Right ventricle myocardium superior (tissue), 1 donor: ENCODE results near the gene OR51I1. TPM values are rescaled to one million over a fixed set of nuclear protein-coding genes. Genes with fewer than 3 reads are reported as not detected.
A peak's percentile ranks its signal among the peaks of the same experiment; 100 is the strongest.

Experiments used
- ATAC-seq: fragments of 200-7000 bp; cut with Tn5 transposase; one replicate; pipeline ENCODE4 v1.9.1; 2020; ENCODE audit warnings: mild to moderate bottlenecking; ENCODE audit not compliant: poor library complexity
- DNase-seq: peaks from one replicate; pipeline ENCODE4 v3.0.0-alpha.2; 2020
- intact Hi-C: fragments of 100-400 bp; cut with DNase I; formaldehyde crosslinking; loops from one replicate; pipeline ENCODE4 v1.11.2; 2022
- long read RNA-seq: library from polyadenylated mRNA; unstranded; transcript quantifications from one replicate; pipeline ENCODE4 v2.0.0, GENCODE V29; 2021
- total RNA-seq: library from RNA; stranded (reverse); fragmentation: NEBNext Ultra II Directional; extraction: Animal tissue kit (Norgen Biotek cat#: 25700); gene quantifications from one replicate; pipeline ENCODE4 v1.2.1, GENCODE V29; 2021
- donor health status: DM: no; HTN: yes; CAD: no; lungs with severe emphysema.

The OR51I1 gene, protein sequence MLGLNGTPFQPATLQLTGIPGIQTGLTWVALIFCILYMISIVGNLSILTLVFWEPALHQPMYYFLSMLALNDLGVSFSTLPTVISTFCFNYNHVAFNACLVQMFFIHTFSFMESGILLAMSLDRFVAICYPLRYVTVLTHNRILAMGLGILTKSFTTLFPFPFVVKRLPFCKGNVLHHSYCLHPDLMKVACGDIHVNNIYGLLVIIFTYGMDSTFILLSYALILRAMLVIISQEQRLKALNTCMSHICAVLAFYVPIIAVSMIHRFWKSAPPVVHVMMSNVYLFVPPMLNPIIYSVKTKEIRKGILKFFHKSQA
- not detected for total RNA-seq
- long read RNA-seq, result 0 reads

DNA sequence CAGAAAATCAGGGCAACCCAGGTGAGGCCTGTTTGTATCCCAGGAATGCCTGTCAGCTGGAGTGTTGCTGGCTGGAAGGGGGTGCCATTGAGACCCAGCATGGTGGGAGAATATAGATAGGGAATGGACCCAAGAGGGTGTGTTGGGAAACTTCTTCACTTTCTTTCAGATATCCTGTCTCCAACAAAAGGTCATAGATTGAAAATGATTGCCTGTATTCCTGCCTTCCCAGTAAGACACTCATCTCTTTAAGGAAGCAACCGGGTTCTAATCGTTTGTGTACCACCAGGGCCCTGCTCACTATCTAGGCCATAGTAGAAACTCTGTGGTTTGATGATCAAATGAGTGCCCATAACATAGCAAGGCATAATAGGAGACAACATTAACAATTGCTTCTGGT lies at the start of gene OR51I1:
OR51I1 (minus strand) TSS at position 101 of the 400 bp plus-strand sequence; CDS start at position 101, 0 bp downstream.
- ATAC-seq (no peak), DNase-seq (no peak)
- intact Hi-C loops, result no loop called here

DNA sequence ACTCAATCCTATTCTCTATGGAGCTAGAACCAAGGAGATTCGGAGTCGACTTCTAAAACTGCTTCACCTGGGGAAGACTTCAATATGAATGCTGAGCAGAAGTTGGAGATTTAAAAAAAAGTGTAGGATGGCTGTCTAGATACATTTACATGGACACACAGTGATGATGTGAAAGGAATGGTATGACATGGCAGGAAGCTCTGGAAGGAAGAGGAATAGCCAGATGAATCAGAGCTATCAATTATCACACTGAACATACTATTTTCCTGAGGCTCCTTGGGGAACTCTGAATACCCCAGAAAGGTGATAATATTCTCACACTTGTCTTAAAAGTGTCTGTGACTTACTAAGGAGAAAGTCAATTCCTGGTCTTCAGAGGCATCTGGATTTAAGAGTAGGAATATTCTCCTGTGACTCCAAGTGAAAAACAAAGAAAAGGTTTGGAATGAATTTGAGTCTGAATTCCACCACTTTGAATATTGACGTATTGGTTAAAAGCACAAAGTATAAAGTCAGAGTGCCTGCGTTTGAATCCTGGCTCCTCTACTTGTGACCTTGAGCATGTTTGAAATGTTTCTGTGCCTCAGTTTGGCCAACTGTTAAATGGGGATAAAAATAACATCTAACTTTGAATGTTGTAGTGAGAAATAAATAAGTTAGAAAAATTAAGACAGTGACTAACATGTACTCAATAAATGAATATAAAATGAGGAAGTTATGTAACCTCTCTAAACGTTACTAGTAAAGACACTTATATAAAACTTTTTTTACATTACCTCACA lies 48.5 kb upstream of the OR51I1 start:
- intact Hi-C loops, result no loop called here
- ATAC-seq (no peak), DNase-seq (no peak)

DNA sequence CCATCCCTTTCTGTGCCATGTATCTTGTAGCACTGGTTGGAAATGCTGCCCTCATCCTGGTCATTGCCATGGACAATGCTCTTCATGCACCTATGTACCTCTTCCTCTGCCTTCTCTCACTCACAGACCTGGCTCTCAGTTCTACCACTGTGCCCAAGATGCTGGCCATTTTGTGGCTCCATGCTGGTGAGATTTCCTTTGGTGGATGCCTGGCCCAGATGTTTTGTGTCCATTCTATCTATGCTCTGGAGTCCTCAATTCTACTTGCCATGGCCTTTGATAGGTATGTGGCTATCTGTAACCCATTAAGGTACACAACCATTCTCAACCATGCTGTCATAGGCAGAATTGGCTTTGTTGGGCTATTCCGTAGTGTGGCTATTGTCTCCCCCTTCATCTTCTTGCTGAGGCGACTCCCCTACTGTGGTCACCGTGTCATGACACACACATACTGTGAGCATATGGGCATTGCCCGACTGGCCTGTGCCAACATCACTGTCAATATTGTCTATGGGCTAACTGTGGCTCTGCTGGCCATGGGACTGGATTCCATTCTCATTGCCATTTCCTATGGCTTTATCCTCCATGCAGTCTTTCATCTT lies 47.6 kb upstream of the OR51I1 start:
- DNase-seq, result no peak
- no peak for ATAC-seq
- intact Hi-C loops, result no loop called here

DNA sequence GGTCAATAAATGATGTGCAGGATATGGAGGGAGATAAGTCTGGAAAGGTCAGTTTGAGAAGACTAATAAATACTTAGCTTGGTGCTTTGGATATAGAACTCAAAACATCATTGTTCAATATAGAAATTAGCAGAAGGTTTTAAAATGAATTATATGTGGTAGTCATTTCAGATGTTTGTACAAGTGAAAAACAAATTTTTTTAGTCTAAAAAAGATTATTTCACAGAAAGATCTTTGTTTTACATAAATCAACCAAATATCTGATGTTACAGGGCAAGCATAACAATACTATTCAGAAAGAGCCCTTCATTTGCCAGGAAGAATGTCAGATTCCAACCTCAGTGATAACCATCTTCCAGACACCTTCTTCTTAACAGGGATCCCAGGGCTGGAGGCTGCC lies 47.1 kb upstream of the OR51I1 start, which contains the start of gene OR52D1:
OR52D1 (plus strand) TSS at position 301 of the 400 bp plus-strand sequence; CDS start at position 323, 22 bp downstream.
- intact Hi-C loops, result no loop called here

DNA sequence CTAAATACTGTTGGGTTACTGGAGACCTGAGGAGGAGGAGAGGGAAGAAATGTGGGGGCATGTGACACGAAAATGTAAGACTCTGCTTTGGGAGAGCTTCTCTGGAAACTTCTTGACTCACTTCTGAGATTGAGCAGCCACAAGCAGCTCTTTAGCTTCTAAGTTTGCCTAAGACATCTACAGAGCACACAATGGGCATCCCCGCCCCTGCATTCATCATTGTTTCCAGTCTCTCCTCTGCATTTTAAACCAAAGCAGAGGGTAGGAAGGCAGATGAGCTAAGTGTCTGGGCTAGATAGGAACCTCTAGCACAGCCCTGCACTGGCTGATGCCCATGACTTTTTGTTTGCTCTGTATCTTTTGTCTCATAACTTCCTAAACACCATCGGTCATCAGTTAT lies 45.1 kb upstream of the OR51I1 start:
- ATAC-seq (no peak), DNase-seq (no peak)
- intact Hi-C loops, result no loop called here

More for the DNA sequence above, 47.1 kb upstream of the OR51I1 start, which contains the start of gene OR52D1:
- no peak for DNase-seq
- ATAC-seq, result no peak

DNA sequence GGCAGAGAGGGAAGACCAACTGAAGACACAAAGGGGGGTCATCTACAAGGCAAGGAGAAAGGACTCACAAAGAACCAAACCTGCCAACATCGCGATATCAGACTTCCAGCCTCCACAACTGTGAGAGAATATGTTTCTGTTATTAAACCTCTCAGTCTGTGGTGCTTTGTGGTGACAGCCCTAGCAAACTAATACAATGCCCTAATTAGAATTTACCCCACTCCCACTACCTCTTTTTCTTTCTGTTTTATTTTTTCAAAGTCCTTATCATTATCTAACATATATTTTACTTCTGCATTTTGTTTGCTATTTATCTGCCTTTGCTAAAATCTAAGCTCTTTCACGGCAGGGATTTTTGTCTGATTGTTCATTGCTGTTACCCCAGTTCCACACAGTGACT lies 44.7 kb upstream of the OR51I1 start:
- DNase-seq (no peak), ATAC-seq (no peak)
- intact Hi-C loops, result no loop called here

DNA sequence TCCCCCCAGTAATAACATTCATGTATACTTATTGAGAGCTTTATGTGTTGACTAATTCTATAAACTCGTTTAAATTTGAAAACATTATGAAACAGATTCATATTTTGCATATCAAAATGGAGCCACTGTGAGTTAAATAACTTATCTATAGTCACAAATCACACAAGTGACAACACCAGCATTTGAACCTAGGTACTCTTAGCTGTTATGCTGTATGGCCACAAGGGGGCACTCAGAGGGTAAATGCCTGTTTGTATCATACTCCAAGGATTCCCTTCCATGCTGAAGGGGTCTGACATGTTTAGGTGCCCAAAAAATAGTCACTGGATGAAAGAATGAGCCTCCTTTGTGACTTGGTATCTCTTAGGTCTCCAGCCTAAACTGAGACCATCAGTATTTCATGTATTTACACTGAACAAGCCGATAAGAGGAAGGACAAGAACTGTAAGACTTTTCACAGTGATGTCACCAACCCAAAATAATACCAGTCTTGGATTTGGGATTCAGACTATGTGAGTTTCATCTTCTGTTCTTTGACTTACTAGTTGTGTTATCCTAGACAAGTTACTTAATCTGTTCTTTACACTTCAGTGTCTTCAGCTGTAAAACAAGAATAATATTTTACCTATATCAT lies 35.0 kb upstream of the OR51I1 start:
- ATAC-seq (peak; percentile 55), DNase-seq (no peak)
- intact Hi-C loops, result loop anchor here (5.0 kb wide), 1 partner anchor 331 kb away; the partner anchor contains the start of gene OR52N2

DNA sequence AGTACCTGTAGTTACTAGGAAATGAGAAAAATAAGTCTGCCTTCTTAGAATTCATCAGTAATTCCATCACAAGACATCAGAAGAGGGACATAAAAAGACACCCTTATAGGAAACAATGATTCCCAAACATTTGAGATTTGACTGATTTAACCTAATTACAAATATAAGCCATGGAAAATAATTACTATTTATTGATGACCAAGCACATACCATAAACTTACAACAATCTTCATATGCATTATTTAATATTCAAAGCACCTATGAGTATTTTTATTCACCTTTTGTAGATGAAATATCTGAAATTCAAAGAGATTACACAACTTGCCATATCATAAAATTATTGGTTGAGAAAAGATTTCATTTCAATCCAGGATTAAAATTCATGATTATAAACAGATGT lies 32.6 kb upstream of the OR51I1 start:
- intact Hi-C loops, result no loop called here
- ATAC-seq, result no peak
- DNase-seq, result no peak

DNA sequence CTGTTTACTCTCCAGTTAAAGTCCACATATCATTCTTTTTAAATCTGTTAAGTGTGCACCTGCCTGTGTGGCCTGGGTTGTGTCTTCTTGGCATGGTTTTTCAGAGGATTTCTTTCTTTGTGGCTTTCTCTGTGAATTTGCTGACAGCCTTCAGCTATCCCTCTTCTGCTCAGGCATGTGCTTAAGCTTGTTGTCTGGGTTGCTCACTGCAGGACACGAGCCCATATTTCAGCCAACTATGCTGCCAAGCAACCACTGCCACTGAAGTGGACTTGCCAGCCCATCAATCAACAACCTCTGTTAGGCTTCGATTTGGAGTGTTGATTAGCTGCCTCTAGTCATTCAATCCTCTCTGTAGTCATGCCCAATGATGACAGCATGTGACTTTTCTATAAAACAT lies 26.2 kb upstream of the OR51I1 start:
- no peak for ATAC-seq
- DNase-seq, result no peak
- intact Hi-C loops, result no loop called here

DNA sequence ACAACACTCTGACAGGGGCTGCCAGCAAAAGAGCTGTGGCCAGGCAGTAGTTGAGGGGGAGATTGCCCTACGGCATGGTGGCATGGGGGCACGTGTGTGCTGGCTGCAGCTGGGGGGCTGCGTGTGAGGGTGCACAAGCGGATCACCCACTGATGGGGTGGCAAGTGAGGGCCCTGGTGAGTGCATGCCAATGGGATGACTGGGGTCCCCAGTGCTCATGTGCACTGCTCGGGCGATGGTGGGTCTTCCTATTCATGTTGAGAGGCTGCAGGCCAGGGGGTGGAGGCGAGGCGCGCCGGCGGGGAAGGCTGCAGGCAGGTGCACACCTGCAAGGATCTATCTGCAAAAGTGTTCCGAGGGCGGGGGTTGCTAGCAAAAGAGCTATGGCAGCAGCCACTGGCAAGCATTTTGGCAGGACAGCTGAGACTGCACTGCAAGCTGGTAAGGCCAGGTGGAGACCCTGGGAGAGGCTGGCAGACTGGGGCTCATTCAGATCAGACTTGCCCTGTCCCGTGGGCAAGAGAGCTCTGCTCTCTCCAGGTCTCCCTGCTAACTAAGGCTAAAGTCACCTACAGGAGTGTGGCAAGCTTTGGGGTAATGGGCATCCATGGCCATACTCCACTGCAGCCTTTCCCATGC lies 19.8 kb upstream of the OR51I1 start:
- ATAC-seq (no peak), DNase-seq (no peak)
- intact Hi-C loops, result no loop called here

DNA sequence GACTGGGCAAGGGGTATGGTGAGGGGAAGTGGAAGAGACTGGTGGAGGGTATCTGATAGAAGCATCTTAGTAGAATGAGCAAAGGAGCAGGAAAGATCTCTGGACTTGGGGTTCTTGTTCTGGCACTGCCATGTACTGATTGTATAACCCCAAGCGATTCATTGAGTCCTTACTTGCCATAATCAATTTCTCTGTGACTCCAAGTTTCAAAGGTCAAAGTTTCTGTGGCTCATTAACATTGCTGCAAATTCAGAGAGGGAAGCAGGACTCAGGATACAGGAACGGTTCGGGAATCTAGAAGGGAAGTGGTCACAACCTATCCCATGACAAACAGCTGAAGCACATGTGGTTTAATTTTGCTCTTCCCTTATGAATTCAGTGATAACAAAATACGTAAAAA lies 8.1 kb upstream of the OR51I1 start:
- intact Hi-C loops, result no loop called here
- ATAC-seq, result no peak

DNA sequence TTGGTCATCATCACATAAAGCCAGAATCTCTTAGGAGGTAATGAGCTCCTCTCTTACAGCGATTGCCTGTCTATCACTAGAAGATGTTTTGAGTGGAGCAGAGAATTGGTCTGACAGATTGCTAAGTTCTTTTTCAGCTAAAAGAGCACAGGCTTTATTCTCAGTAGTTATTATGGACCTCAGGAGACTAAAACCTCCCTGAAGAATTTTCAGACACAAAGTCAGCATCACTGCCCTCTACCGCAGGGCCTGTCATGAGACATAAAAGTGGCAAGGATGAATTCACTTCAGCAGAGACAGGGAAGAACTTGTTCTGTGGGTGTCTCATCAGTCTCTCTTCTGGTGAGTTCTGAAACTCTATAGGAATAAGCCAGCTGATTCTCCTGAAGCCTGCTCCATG lies 7.7 kb upstream of the OR51I1 start, which contains the start of gene OR51I2:
OR51I2 (plus strand) TSS at position 301 of the 400 bp plus-strand sequence. CDS start 4,166 bp downstream, outside the sequence.
- DNase-seq (no peak), ATAC-seq (no peak)
- intact Hi-C loops, result no loop called here

More for the DNA sequence above, 8.1 kb upstream of the OR51I1 start:
- DNase-seq, result no peak

DNA sequence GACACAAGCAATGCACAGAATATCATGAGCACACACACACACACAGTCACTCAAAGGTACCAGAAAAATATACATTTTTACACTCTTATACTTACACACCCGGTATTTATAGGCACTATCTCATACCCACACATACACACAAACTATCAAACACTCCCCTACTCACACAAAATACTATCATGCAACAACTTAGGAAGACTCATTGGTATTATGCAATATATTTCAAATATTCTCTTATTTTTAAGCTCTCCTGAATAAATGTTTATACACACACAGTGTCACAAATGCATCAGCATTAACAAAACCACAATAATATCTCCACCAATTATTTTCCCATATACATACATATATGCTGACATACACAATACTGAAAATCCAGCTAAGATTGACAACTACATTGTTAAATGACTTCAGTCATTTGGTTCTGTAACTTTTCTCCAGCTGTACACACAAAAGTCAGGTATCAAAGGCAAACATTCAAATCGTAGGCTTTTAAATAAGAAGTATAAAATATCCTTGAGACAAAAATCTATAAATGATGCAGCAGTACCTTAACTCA lies 2.6 kb upstream of the OR51I1 start:
- ATAC-seq (no peak), DNase-seq (no peak)
- intact Hi-C loops, result no loop called here

DNA sequence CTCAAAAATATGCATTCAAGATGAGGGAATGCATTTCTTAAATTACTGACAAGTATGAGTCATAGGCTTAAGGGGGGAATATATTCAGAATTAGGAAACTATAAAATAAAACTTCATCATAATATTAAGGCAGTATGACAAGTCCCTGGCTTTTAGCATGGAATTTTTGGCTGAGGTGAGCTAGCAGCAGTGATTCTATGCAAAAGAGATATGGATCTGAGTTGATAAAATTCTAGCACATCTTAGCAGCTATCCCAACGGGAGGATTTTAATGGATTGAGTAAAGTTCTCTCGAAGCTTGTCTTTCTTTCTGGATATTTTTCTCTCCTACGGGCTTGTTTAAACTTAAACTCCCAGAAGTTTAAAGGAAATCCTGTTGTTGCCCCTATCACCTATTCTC lies 18.2 kb downstream of the OR51I1 start:
- DNase-seq, result no peak
- no peak for ATAC-seq
- intact Hi-C loops, result no loop called here

DNA sequence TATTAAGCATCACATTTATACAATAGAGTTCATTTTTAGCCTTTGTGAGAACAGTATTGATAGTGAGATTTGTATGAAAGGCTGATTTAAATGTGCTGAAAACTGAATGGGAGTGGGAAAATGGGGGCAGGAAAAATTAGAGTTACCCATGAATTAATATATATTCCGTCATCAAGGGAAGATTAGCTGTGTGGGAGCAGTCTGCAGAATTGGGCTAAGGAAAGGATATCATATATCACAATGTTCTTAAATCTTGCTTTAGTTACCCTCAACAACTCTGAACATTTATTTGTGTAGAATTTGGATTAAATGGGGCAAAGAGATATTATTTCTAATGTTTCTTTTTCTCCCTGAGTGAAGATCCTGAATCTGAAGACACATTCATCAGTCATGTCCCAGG lies 19.5 kb downstream of the OR51I1 start, which contains the start of gene OR51Q1:
OR51Q1 (plus strand) TSS at position 301 of the 400 bp plus-strand sequence; CDS start at position 391, 90 bp downstream.
- intact Hi-C loops, result no loop called here

DNA sequence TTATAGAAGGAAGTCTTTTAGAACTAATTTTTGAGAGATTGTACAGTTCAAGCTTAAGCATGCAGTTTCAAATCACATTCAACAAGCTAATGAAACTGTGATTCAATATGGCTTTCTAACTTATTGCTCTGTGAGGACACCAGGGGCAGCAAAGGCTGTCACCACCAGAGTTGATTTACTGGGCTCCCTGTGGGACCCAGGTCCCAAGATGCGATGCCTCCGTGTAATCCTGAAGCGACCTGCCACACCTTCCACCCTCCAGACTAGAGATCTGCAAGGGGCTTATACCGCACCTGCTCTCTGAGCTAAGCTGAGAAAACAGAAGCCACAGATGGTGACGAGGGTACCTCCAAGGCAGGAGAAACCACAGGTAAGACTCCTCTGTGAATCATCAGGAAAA lies 20.3 kb downstream of the OR51I1 start:
- DNase-seq, result no peak
- intact Hi-C loops, result no loop called here
- ATAC-seq, result no peak

More for the DNA sequence above, 19.5 kb downstream of the OR51I1 start, which contains the start of gene OR51Q1:
- ATAC-seq (no peak), DNase-seq (no peak)

DNA sequence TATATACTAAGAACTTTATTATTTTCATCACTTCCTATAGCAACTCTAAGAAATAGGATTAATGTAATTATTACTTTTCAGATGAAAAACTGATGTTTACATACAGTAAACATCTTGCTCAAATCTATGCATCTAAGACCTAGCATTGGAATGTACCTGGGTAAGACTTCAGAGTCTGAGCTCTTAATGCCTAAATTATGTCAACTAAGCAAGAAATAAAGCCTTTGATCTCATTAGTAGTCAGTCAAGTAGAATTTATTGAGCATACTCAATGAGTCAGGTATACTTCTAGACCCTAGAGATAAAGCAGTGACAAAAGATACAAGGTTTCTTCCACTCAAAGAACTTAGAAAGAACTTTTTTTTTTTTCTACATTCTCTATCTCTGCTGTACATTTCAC lies 36.1 kb downstream of the OR51I1 start:
- no peak for ATAC-seq
- intact Hi-C loops, result no loop called here
- DNase-seq, result no peak

DNA sequence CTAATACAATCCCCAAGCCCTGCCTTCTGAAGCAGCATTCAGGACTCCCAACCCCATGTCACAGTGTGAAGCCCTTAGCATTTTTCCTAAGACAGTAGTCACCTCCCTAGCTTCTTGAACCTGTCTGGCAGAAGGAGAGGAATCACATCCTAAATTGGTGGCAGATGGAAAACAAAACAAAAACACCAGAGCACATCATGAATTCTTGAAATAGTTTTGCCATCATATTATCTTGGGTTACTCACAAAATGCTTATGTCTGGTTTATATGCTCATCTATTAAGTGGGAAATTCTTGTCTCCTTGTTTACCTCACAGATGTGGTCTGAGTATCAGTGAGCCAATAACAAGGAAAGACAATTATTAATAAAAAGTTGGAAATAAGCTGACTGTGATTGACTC lies 42.4 kb downstream of the OR51I1 start:
- DNase-seq (no peak), ATAC-seq (no peak)
- intact Hi-C loops, result no loop called here
